Endometrial microvascular endothelial cells (primary cell): ENCODE results near the gene TBC1D5. TPM values are rescaled to one million over a fixed set of nuclear protein-coding genes. Genes with fewer than 3 reads are reported as not detected.
"Not testable (repeated sequence)": the region's sequence is repeated elsewhere in the genome, so short reads cannot be mapped to it uniquely, and the experiment has no call there.

ENCODE experiments used
- in situ Hi-C: cut with HindIII; loops from 2 replicates; pipeline ENCODE4 v1.10.0; 2017; ENCODE audit warnings: low sequenced_read_pairs, low pct_unique_long_range_greater_than_20kb; ENCODE audit errors: inconsistent ontology term
- total RNA-seq: library from RNA; depleted of rRNA; stranded (reverse); fragments of >200 nt; gene quantifications from one replicate; pipeline ENCODE4 v1.2.3, GENCODE V29; 2015; ENCODE audit errors: inconsistent ontology term

Gene TBC1D5
- total RNA-seq, 1 donor from 2014 or later: 46.6 TPM

GRCh38 chr3:17670749-17671148, 71.7 kb downstream of the TBC1D5 start:
- in situ Hi-C loops: no loop called here

GRCh38 chr3:17664923-17665322, 77.5 kb downstream of the TBC1D5 start:
- in situ Hi-C loops: no loop called here

GRCh38 chr3:17656264-17656663, 86.2 kb downstream of the TBC1D5 start:
- in situ Hi-C loops: no loop called here

- in situ Hi-C loops: no loop called here
These were observed 86.7 kb downstream of the TBC1D5 start for GRCh38 chr3:17655743-17656142.

- in situ Hi-C loops: not testable (repeated sequence)
These were observed 92.7 kb downstream of the TBC1D5 start for GRCh38 chr3:17649748-17650147.

GRCh38 chr3:17648630-17649355, 93.6 kb downstream of the TBC1D5 start:
- in situ Hi-C loops: not testable (repeated sequence)

- in situ Hi-C loops: no loop called here
These were observed 97.2 kb downstream of the TBC1D5 start for GRCh38 chr3:17645074-17645698.

GRCh38 chr3:17643691-17644090, 98.7 kb downstream of the TBC1D5 start:
- in situ Hi-C loops: no loop called here

- in situ Hi-C loops: no loop called here
These were observed 100.0 kb downstream of the TBC1D5 start for GRCh38 chr3:17642474-17642873.

GRCh38 chr3:17640466-17640865, 102.0 kb downstream of the TBC1D5 start:
- in situ Hi-C loops: no loop called here

GRCh38 chr3:17639765-17640164, 102.7 kb downstream of the TBC1D5 start:
- in situ Hi-C loops: no loop called here

GRCh38 chr3:17639257-17639656, 103.2 kb downstream of the TBC1D5 start:
- in situ Hi-C loops: no loop called here

GRCh38 chr3:17638356-17638755, 104.1 kb downstream of the TBC1D5 start:
- in situ Hi-C loops: no loop called here

GRCh38 chr3:17635675-17636074, 106.8 kb downstream of the TBC1D5 start:
- in situ Hi-C loops: not testable (repeated sequence)

- in situ Hi-C loops: no loop called here
These were observed 107.5 kb downstream of the TBC1D5 start for GRCh38 chr3:17634964-17635363.

- in situ Hi-C loops: no loop called here
These were observed 108.2 kb downstream of the TBC1D5 start for GRCh38 chr3:17634201-17634600.

GRCh38 chr3:17632401-17633100, 109.9 kb downstream of the TBC1D5 start:
- in situ Hi-C loops: no loop called here

- in situ Hi-C loops: no loop called here
These were observed 110.8 kb downstream of the TBC1D5 start for GRCh38 chr3:17631609-17632008.

- in situ Hi-C loops: no loop called here
These were observed 113.0 kb downstream of the TBC1D5 start for GRCh38 chr3:17629400-17629799.

GRCh38 chr3:17626395-17626794, 116.0 kb downstream of the TBC1D5 start:
- in situ Hi-C loops: no loop called here
